A673 (cell line): ENCODE data around the gene ZNF664.

Experiments used
- EZH2 ChIP-seq: fragments of 200-600 bp; sonication (generic); IDR thresholded peaks from 2 replicates; pipeline ENCODE4 v1.6.1; 2017; ENCODE audit warnings: borderline replicate concordance, low read depth, mild to moderate bottlenecking, mixed read lengths, antibody characterized with exemption, low read length; ENCODE audit not compliant: poor library complexity, severe bottlenecking
- TF ChIP-seq, protein P1 (sequence below): fragments of 300-800, 200-600 bp; sonication (generic); conservative IDR thresholded peaks from 2 replicates; pipeline ENCODE4 v1.5.1; 2017; ENCODE audit warnings: low read depth, mild to moderate bottlenecking, antibody characterized with exemption, low read length, moderate library complexity, mixed read lengths

DNA sequence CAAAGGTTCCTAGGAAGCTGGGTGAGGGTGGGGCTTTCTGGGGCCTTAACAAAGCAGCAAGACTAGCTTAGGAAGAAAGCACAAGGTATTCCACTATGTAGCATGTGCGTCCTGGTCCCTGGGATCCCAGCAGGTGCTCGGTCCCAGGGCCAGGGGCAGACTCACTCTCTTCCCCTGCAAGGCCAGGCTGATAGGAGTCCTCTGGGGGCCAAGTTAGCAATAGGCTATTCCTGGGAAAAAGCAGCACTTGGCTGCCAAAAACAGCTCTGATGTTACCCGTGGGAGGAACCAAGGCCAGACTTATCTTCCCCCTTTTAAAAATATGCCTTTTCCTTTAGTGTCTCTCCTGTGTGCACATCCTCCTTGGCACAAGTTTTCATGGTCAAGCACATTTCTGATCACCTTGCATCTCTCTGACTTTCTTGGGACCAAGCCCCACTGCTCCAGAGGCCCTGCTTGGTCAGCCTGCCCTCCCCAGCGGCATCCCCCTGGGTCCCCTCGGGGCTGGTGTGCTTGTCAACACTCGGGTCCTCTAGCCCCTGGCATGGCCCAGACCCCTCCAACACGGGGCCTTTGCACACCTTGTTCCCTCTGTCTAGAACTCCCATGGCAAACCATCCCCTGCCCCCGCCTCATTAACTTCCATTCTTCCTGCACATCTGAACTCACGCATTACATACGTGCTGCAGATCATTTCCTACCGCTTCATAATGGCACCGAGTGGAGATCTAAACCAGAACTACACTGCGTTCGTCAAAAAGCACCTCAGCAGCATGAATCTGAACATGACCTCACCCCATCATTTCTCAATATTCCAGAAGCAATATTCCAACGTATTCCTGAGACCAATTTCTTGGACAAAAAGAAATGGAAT is 22.3 kb upstream of the ZNF664 start:
- TF ChIP-seq, protein P1, sequence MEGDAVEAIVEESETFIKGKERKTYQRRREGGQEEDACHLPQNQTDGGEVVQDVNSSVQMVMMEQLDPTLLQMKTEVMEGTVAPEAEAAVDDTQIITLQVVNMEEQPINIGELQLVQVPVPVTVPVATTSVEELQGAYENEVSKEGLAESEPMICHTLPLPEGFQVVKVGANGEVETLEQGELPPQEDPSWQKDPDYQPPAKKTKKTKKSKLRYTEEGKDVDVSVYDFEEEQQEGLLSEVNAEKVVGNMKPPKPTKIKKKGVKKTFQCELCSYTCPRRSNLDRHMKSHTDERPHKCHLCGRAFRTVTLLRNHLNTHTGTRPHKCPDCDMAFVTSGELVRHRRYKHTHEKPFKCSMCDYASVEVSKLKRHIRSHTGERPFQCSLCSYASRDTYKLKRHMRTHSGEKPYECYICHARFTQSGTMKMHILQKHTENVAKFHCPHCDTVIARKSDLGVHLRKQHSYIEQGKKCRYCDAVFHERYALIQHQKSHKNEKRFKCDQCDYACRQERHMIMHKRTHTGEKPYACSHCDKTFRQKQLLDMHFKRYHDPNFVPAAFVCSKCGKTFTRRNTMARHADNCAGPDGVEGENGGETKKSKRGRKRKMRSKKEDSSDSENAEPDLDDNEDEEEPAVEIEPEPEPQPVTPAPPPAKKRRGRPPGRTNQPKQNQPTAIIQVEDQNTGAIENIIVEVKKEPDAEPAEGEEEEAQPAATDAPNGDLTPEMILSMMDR = no peak
- TF ChIP-seq EZH2 = no peak
